NCI-H460 (cell line): ENCODE data around the gene NCOA6. TPM values are rescaled to one million over a fixed set of nuclear protein-coding genes. Genes with fewer than 3 reads are reported as not detected.
"Not testable (repeated sequence)": the region's sequence is repeated elsewhere in the genome, so short reads cannot be mapped to it uniquely, and the experiment has no call there.

ENCODE experiments used
- DNase-seq: peaks from one replicate; pipeline ENCODE4 v3.0.0-alpha.2; 2016; ENCODE audit warnings: low read depth; ENCODE audit errors: extremely low read depth
- total RNA-seq: library from RNA; depleted of rRNA; stranded (reverse); fragments of >200 nt; shearing (Covaris generic); gene quantifications from 2 replicates; pipeline ENCODE4 v1.2.3, GENCODE V29; 2014

NCOA6 gene
- total RNA-seq, 1 experiment from 2014 or later, result 10.1 TPM

- no peak for DNase-seq
These were observed 6.5 kb upstream of the NCOA6 start for GRCh38 chr20:34831936-34832335.

GRCh38 chr20:34829191-34829590, 3.7 kb upstream of the NCOA6 start:
- no peak for DNase-seq

GRCh38 chr20:34824806-34825529, 483 bp downstream of the NCOA6 start:
- DNase-seq, result peak; percentile 30

GRCh38 chr20:34824452-34824805, 1.0 kb downstream of the NCOA6 start:
- peak; percentile 60 for DNase-seq

- DNase-seq, result no peak
These were observed 1.4 kb downstream of the NCOA6 start for GRCh38 chr20:34824026-34824425.

GRCh38 chr20:34820805-34821578, 4.5 kb downstream of the NCOA6 start:
- no peak for DNase-seq

- no peak for DNase-seq
These were observed 7.7 kb downstream of the NCOA6 start for GRCh38 chr20:34817801-34818200.

- DNase-seq, result no peak
These were observed 8.4 kb downstream of the NCOA6 start for GRCh38 chr20:34817072-34817471.

- no peak for DNase-seq
These were observed 9.8 kb downstream of the NCOA6 start for GRCh38 chr20:34815636-34816035.

- no peak for DNase-seq
These were observed 16.9 kb downstream of the NCOA6 start for GRCh38 chr20:34808583-34808982.

- not testable (repeated sequence) for DNase-seq
These were observed 17.4 kb downstream of the NCOA6 start for GRCh38 chr20:34807944-34808465.

GRCh38 chr20:34806255-34806654, 19.2 kb downstream of the NCOA6 start:
- DNase-seq, result no peak

- no peak for DNase-seq
These were observed 26.6 kb downstream of the NCOA6 start for GRCh38 chr20:34798871-34799270.

- no peak for DNase-seq
These were observed 27.1 kb downstream of the NCOA6 start for GRCh38 chr20:34798328-34798727.

GRCh38 chr20:34797012-34797995, 28.1 kb downstream of the NCOA6 start:
- no peak for DNase-seq

GRCh38 chr20:34794006-34794585, 31.4 kb downstream of the NCOA6 start:
- DNase-seq, result no peak

GRCh38 chr20:34792687-34793363, 32.6 kb downstream of the NCOA6 start:
- no peak for DNase-seq

GRCh38 chr20:34791289-34792020, 34.0 kb downstream of the NCOA6 start:
- DNase-seq, result peak; percentile 62

- no peak for DNase-seq
These were observed 44.2 kb downstream of the NCOA6 start for GRCh38 chr20:34781220-34781619.
